ENCODE results near the gene ATP8B4.
A peak's percentile ranks its signal among the peaks of the same experiment; 100 is the strongest.

Gene ATP8B4

GRCh38 chr15:50131617-50132016 is 12.6 kb upstream of the ATP8B4 start:
- no peak for DNase-seq (ENCODE audit: low read depth in 1 of 2, low spot score in 1 of 2)
- TF ChIP-seq JUND (IDR thresholded peaks at IDR 0.05; ENCODE audit: low read depth), result no peak
- in situ Hi-C loops (cut with HindIII; ENCODE audit: low pct_unique_long_range_greater_than_20kb, low sequenced_read_pairs), result no loop called here

GRCh38 chr15:50128266-50128665 is 9.2 kb upstream of the ATP8B4 start:
- peak in 1 of 2 experiments; percentile 26 for DNase-seq (ENCODE audit: low read depth in 1 of 2, low spot score in 1 of 2)
- TF ChIP-seq JUND (IDR thresholded peaks at IDR 0.05; ENCODE audit: low read depth), result no peak
- in situ Hi-C loops (cut with HindIII; ENCODE audit: low pct_unique_long_range_greater_than_20kb, low sequenced_read_pairs), result no loop called here

GRCh38 chr15:50127255-50127777 is 8.3 kb upstream of the ATP8B4 start:
- TF ChIP-seq JUND (IDR thresholded peaks at IDR 0.05; ENCODE audit: low read depth), result no peak
- in situ Hi-C loops (cut with HindIII; ENCODE audit: low pct_unique_long_range_greater_than_20kb, low sequenced_read_pairs), result no loop called here
- DNase-seq (ENCODE audit: low read depth in 1 of 2, low spot score in 1 of 2), result no peak

DNA sequence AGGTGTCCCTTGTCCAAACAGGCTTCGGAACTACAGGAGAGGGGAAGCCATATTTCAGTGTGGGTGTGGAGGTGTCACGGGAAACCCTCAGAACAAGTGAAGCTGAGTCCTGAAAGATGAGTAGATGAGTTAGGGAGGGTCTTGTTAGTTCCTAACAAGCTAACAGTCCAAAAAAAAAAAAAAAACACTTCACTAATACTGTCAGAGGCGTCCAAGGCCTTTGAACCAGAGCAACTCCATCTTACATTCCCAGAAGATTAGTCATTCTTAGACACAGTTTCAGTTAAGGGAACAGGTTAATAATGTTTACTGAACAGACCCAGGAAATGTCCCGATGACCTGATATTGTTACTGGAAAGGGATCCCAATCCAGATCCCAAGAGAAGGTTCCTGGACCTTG is 7.0 kb upstream of the ATP8B4 start:
- in situ Hi-C loops (cut with HindIII; ENCODE audit: low pct_unique_long_range_greater_than_20kb, low sequenced_read_pairs), result no loop called here
- no peak for TF ChIP-seq JUND (IDR thresholded peaks at IDR 0.05; ENCODE audit: low read depth)
- peak in 1 of 2 experiments; percentile 13 for DNase-seq (ENCODE audit: low read depth in 1 of 2, low spot score in 1 of 2)

DNA sequence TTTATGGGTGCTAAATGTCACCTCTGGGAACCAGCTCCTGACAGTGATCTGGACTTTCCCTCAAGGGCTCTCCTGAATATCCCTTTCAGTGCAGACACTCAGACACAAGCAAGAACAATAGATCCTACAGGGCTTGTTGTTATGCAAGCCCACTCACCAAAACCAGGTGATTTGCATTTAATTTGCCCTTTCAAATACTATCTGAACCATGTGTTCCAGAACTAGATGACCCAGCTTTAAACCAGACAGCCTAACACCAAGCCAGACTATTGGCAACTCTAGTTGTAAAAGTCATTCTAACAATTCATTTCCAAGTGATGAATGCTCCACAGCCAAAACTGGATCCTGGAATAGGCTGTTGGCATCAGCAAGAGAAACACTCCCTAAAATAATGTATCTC is 5.6 kb upstream of the ATP8B4 start:
- no peak for TF ChIP-seq JUND (IDR thresholded peaks at IDR 0.05; ENCODE audit: low read depth)
- in situ Hi-C loops (cut with HindIII; ENCODE audit: low pct_unique_long_range_greater_than_20kb, low sequenced_read_pairs), result no loop called here
- DNase-seq (ENCODE audit: low read depth in 1 of 2, low spot score in 1 of 2), result no peak

DNA sequence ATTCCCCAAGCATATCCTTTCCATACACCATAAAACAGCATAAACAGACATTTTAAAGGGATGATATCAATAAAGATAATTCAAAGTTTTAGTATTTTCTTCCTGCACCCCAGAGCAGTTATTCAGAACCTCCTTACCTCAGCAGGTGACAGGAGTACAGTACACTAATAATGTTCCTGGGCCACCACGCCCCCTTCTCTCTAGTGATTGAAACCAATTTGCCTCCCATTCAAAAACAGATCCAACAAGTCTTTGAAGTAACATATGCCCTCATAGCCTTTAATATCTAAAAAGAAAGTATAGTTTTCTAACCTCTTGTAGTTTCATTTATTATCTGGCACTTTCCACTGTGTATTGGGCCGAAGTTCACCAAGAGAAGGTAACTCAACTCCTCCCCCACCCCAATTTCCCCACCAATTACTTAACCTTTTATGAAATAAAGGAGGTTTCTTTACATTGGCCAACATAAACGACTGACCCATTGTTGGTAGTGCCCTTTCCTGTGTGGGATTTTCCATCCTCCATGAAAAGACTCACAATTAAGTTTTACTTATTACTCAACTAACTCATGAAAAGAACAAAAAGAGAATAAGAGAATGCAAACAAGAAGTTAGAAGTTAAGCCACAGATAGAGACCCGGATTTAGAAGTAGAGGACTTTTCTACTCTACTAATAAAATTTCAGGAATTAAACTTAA is 5.0 kb upstream of the ATP8B4 start:
- no peak for DNase-seq (ENCODE audit: low read depth in 1 of 2, low spot score in 1 of 2)
- TF ChIP-seq JUND (IDR thresholded peaks at IDR 0.05; ENCODE audit: low read depth), result no peak
- in situ Hi-C loops (cut with HindIII; ENCODE audit: low pct_unique_long_range_greater_than_20kb, low sequenced_read_pairs), result no loop called here

GRCh38 chr15:50120729-50121128 is 1.7 kb upstream of the ATP8B4 start:
- no peak for DNase-seq (ENCODE audit: low read depth in 1 of 2, low spot score in 1 of 2)
- in situ Hi-C loops (cut with HindIII; ENCODE audit: low pct_unique_long_range_greater_than_20kb, low sequenced_read_pairs), result no loop called here

DNA sequence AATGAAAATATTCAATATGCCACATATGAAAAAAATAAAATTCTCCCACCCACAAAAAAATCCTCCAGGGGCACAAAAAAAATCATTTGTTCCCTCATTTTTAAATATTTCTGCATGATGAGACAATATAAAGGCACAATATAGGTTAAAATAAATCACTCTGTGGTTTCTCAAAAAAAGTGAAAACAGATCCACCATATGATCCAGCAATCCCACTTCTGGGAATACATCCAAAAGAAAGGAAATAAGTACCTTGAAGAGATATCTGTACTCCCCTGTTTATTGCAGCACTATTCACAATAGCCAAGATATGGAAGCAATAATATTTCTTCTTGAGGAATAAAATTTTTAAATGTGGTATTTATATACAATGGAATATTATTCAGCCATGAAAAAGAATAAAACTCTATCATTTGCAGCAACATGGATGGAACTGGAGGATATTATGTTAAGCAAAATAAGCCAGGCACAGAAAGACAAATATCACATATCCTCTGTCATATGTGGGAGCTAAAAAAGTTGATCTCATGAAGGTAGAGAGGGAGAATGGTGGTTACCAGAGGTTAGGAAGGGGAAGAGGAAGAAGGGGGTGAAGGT is 1.5 kb downstream of the ATP8B4 start:
- in situ Hi-C loops (cut with HindIII; ENCODE audit: low pct_unique_long_range_greater_than_20kb, low sequenced_read_pairs), result no loop called here
- TF ChIP-seq JUND (IDR thresholded peaks at IDR 0.05; ENCODE audit: low read depth), result no peak
- no peak for DNase-seq (ENCODE audit: low read depth in 1 of 2, low spot score in 1 of 2)

More at GRCh38 chr15:50120729-50121128, 1.7 kb upstream of the ATP8B4 start:
- TF ChIP-seq JUND (IDR thresholded peaks at IDR 0.05; ENCODE audit: low read depth), result no peak

- no peak for TF ChIP-seq JUND (IDR thresholded peaks at IDR 0.05; ENCODE audit: low read depth)
- DNase-seq (ENCODE audit: low read depth in 1 of 2, low spot score in 1 of 2), result peak in 1 of 2 experiments; percentile 45
- in situ Hi-C loops (cut with HindIII; ENCODE audit: low pct_unique_long_range_greater_than_20kb, low sequenced_read_pairs), result no loop called here
Observed at GRCh38 chr15:50116477-50116876, 2.6 kb downstream of the ATP8B4 start.

DNA sequence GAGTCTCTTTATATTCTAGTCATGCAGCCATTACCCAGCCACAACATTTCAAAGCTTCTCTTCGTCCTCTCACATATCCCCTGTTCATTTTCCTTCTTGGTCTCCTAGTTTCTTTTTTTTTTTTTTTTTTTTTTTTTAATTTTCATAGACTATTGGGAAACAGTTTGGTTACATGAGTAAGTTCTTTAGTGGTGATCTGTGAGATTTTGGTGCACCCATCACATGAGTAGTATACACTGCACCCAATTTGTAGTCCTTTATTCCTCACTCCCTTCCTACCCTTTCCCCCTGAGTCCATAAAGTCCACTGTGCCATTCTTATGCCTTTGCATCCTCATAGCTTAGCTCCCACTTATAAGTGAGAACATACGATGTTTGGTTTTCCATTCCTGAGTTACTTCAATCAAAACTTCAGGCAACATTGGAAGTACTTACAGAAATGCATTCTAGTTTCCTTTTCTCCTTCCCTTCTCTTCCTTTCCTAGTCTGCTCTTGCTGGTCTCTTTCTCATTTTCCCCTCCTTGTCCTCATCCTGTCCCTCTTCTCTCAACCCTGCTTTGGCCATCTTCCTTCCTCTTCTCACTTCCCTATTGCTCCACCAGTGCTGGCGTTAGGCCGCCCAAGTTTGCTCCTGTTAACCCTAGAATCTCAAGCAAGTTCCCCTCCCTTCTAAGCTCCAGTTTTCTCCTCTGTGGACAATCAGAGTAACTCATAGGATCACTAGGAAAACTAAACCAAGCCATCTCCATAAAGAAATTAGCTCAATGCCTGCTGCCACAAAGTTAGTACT is 4.8 kb downstream of the ATP8B4 start:
- in situ Hi-C loops (cut with HindIII; ENCODE audit: low pct_unique_long_range_greater_than_20kb, low sequenced_read_pairs), result no loop called here
- no peak for DNase-seq (ENCODE audit: low read depth in 1 of 2, low spot score in 1 of 2)
- TF ChIP-seq JUND (IDR thresholded peaks at IDR 0.05; ENCODE audit: low read depth), result no peak

- in situ Hi-C loops (cut with HindIII; ENCODE audit: low pct_unique_long_range_greater_than_20kb, low sequenced_read_pairs), result no loop called here
- no peak for DNase-seq (ENCODE audit: low read depth in 1 of 2, low spot score in 1 of 2)
- TF ChIP-seq JUND (IDR thresholded peaks at IDR 0.05; ENCODE audit: low read depth), result no peak
Observed at GRCh38 chr15:50113187-50113505, 5.9 kb downstream of the ATP8B4 start.

DNA sequence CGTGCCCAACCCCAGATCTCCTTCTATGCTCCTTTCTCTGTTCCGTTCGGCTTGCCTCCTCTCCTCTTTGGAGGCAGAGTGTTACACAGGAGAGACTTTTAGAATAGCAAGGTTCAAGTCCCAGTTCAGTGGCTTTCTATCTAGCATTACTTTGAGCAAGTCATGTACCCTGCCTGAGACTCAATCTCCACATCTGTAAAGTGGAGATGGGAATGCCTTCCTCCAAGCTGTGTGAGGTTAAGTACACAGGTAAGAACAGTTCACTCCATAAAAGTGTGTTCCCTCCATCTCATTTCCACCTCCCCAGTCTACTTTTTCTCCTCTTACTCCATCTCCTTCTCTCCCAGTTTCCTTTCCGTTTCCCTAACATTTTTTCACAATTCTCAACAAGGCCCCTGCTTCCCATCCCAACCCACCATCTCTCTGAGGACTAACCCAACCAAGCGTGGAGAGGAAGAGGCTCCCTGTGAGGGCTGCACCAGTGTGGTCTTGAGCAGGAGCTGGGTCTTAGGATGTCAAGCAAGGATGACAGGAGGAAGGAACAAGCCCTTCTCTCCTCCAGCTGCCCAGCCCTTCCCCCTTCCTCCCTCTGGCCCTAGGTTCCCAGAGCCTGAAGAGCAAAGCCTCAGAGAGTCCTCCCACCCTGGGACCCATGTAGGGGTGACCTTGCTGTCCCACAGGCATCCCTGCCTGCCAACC is 6.4 kb downstream of the ATP8B4 start:
- in situ Hi-C loops (cut with HindIII; ENCODE audit: low pct_unique_long_range_greater_than_20kb, low sequenced_read_pairs), result no loop called here
- TF ChIP-seq JUND (IDR thresholded peaks at IDR 0.05; ENCODE audit: low read depth), result no peak

More for the DNA sequence above, 6.4 kb downstream of the ATP8B4 start:
- no peak for DNase-seq (ENCODE audit: low read depth in 1 of 2, low spot score in 1 of 2)

All from T47D (cell line).